OCI-LY3 (cell line): ENCODE results near the gene CEP55.

Experiments
- H2AFZ ChIP-seq: fragments of 200-600, 300-600 bp; shearing (Covaris generic); 2 replicates; pipeline ENCODE4 v1.6.0; 2014; ENCODE audit warnings: antibody characterized with exemption, low read depth, low read length
- H3K27ac ChIP-seq: fragments of 200-600, 300-600 bp; sonication (generic); 2 replicates; pipeline ENCODE4 v1.5.1; 2014; ENCODE audit warnings: mild to moderate bottlenecking, low read length, moderate library complexity, mixed read lengths
- H3K27me3 ChIP-seq: fragments of 200-600, 300-600 bp; sonication (generic); 2 replicates; pipeline ENCODE4 v1.6.1; 2014; ENCODE audit warnings: low read depth, low read length, mixed read lengths
- H3K36me3 ChIP-seq: fragments of 200-600, 300-600 bp; sonication (generic); replicated peaks from 2 replicates; pipeline ENCODE3; 2014; ENCODE audit warnings: low read depth, low read length, mixed read lengths
- H3K4me1 ChIP-seq: fragments of 300-600, 200-600 bp; sonication (generic); 2 replicates; pipeline ENCODE4 v1.6.1; 2014; ENCODE audit warnings: low read length, mixed read lengths
- H3K4me2 ChIP-seq: fragments of 200-600, 300-600 bp; sonication (generic); 2 replicates; pipeline ENCODE4 v1.6.1; 2014; ENCODE audit warnings: low read length, mixed read lengths
- H3K4me3 ChIP-seq: fragments of 300-600, 200-600 bp; sonication (generic); 2 replicates; pipeline ENCODE4 v1.5.1; 2014; ENCODE audit warnings: antibody characterized with exemption, mild to moderate bottlenecking, low read length, moderate library complexity
- H3K79me2 ChIP-seq: fragments of 300-600, 200-600 bp; shearing (Covaris generic); 2 replicates; pipeline ENCODE4 v1.6.1; 2014; ENCODE audit warnings: mild to moderate bottlenecking, low read length, mixed read lengths
- H3K9ac ChIP-seq: fragments of 300-600, 200-600 bp; shearing (Covaris generic); 2 replicates; pipeline ENCODE4 v1.6.0; 2014; ENCODE audit warnings: mild to moderate bottlenecking, low read length, moderate library complexity
- H3K9me3 ChIP-seq: fragments of 200-600, 300-600 bp; shearing (Covaris generic); 2 replicates; pipeline ENCODE4 v1.6.1; 2014; ENCODE audit warnings: low read length, mixed read lengths; ENCODE audit not compliant: insufficient read depth
- H4K20me1 ChIP-seq: fragments of 200-600, 300-600 bp; sonication (generic); 2 replicates; pipeline ENCODE4 v1.6.1; 2016; ENCODE audit warnings: low read length, mixed read lengths; ENCODE audit not compliant: insufficient read depth
- EZH2phosphoT487 ChIP-seq: fragments of 200-600 bp; shearing (Covaris generic); IDR thresholded peaks from 2 replicates; pipeline ENCODE4 v1.6.1; 2018; ENCODE audit warnings: antibody characterized with exemption, mixed run types, low read depth
- TF ChIP-seq, protein P1 (sequence below): fragments of 200-600, 300-600 bp; sonication (generic); IDR thresholded peaks from 2 replicates; pipeline ENCODE4 v1.5.1; 2014; ENCODE audit warnings: antibody characterized with exemption, low read length, low read depth

The CEP55 gene

GRCh38 chr10:93565446-93565845 is 69.0 kb downstream of the CEP55 start:
- Histone ChIP-seq H3K4me2 (no peak overlapping the region), H2AFZ (no peak overlapping the region), H3K9me3 (no peaks in the 10 kb centered on the region)

GRCh38 chr10:93566435-93567276 is 70.2 kb downstream of the CEP55 start, which contains the start of gene FFAR4:
TSS of gene FFAR4 (plus strand) at chr10:93566665. CDS start at chr10:93566721, 56 bp downstream.
- Histone ChIP-seq H3K9me3 (no peaks in the 10 kb centered on the region), H2AFZ (no peak within 1 kb of the TSS), H3K4me1 (no peaks in the 10 kb centered on the region), H3K27ac (no peak within 1 kb of the TSS), H3K36me3 (no peaks in the 10 kb centered on the region), H4K20me1 (no peaks in the 10 kb centered on the region), H3K4me2 (no peak within 1 kb of the TSS), H3K4me3 (no peak within 1 kb of the TSS), H3K27me3 (no peaks in the 10 kb centered on the region), H3K79me2 (no peaks in the 10 kb centered on the region), H3K9ac (no peak within 1 kb of the TSS)
- TF ChIP-seq EZH2phosphoT487, result no peak
- TF ChIP-seq, protein P1, sequence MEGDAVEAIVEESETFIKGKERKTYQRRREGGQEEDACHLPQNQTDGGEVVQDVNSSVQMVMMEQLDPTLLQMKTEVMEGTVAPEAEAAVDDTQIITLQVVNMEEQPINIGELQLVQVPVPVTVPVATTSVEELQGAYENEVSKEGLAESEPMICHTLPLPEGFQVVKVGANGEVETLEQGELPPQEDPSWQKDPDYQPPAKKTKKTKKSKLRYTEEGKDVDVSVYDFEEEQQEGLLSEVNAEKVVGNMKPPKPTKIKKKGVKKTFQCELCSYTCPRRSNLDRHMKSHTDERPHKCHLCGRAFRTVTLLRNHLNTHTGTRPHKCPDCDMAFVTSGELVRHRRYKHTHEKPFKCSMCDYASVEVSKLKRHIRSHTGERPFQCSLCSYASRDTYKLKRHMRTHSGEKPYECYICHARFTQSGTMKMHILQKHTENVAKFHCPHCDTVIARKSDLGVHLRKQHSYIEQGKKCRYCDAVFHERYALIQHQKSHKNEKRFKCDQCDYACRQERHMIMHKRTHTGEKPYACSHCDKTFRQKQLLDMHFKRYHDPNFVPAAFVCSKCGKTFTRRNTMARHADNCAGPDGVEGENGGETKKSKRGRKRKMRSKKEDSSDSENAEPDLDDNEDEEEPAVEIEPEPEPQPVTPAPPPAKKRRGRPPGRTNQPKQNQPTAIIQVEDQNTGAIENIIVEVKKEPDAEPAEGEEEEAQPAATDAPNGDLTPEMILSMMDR, result no peak

More at GRCh38 chr10:93565446-93565845, 69.0 kb downstream of the CEP55 start:
- H4K20me1 ChIP-seq, result no peaks in the 10 kb centered on the region
- no peak overlapping the region for H3K9ac ChIP-seq
- H3K27ac ChIP-seq, result no peak overlapping the region
- no peak for TF ChIP-seq EZH2phosphoT487
- H3K4me3 ChIP-seq, result no peak overlapping the region
- H3K79me2 ChIP-seq, result no peaks in the 10 kb centered on the region
- H3K27me3 ChIP-seq, result no peaks in the 10 kb centered on the region
- H3K4me1 ChIP-seq, result no peaks in the 10 kb centered on the region
- H3K36me3 ChIP-seq, result no peaks in the 10 kb centered on the region

- no peak overlapping the region for H3K9ac ChIP-seq
- no peaks in the 10 kb centered on the region for H4K20me1 ChIP-seq
- H3K27ac ChIP-seq, result no peak overlapping the region
- no peaks in the 10 kb centered on the region for H3K36me3 ChIP-seq
- no peaks in the 10 kb centered on the region for H3K27me3 ChIP-seq
- no peak overlapping the region for H2AFZ ChIP-seq
- H3K4me1 ChIP-seq, result no peaks in the 10 kb centered on the region
- no peak overlapping the region for H3K4me3 ChIP-seq
- H3K79me2 ChIP-seq, result no peaks in the 10 kb centered on the region
- H3K4me2 ChIP-seq, result no peak overlapping the region
- no peaks in the 10 kb centered on the region for H3K9me3 ChIP-seq
- TF ChIP-seq, protein P1, result no peak
- TF ChIP-seq EZH2phosphoT487, result no peak
Measured at GRCh38 chr10:93567277-93568104, 71.1 kb downstream of the CEP55 start.

- Histone ChIP-seq H3K9me3 (no peaks in the 10 kb centered on the region), H3K27ac (no peak overlapping the region), H3K4me3 (no peak overlapping the region), H3K27me3 (no peaks in the 10 kb centered on the region), H4K20me1 (no peaks in the 10 kb centered on the region), H3K4me1 (peaks cover 2% of the 10 kb centered on the region), H3K9ac (no peak overlapping the region), H2AFZ (no peak overlapping the region), H3K4me2 (no peak overlapping the region), H3K36me3 (no peaks in the 10 kb centered on the region), H3K79me2 (no peaks in the 10 kb centered on the region)
- TF ChIP-seq, protein P1, result no peak
- TF ChIP-seq EZH2phosphoT487, result no peak
Measured at GRCh38 chr10:93568105-93568390, 71.6 kb downstream of the CEP55 start.
